Activated T-cell treated with anti-CD3 and anti-CD28 coated beads for 4 hours (primary cell): ENCODE results near the gene KBTBD4.
"Not testable (repeated sequence)": the region's sequence is repeated elsewhere in the genome, so short reads cannot be mapped to it uniquely, and the experiment has no call there.

Experiments used
- DNase-seq: peaks from one replicate; pipeline ENCODE4 v3.0.0-alpha.2; 2020

KBTBD4 gene

DNA sequence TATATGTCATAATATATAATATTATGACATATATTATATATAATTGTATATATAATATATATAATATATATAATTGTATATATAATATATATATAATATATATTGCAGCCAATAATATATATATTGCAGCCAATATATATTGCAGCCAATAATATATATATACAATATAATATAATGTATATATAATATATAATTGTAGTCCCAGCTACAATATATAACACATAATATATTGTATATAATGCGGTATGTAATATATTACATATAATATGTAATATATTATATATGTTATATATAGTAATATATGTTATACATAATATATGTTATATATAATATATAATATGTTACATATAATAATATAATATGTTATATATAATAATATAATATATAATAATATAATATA, 20.1 kb downstream of the KBTBD4 start:
- no peak for DNase-seq

- not testable (repeated sequence) for DNase-seq
Measured at GRCh38 chr11:47557004-47557403, 21.8 kb downstream of the KBTBD4 start.

DNA sequence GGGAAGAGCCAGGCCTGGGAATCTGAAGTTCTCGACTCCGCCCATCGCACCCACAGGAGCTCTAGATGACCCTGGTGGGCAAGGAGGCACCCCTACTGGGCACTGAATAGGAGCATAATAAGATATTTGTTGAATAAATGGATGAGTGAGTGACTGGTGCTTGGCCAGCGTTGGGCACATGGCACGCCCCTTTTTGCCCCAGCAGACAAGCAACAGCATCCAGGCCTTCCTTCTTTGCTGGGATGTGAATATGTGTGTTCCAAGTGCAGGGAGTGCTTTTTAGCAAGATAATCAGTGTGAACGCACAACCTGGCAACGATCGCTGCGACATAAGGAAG, 25.4 kb downstream of the KBTBD4 start:
- no peak for DNase-seq

DNA sequence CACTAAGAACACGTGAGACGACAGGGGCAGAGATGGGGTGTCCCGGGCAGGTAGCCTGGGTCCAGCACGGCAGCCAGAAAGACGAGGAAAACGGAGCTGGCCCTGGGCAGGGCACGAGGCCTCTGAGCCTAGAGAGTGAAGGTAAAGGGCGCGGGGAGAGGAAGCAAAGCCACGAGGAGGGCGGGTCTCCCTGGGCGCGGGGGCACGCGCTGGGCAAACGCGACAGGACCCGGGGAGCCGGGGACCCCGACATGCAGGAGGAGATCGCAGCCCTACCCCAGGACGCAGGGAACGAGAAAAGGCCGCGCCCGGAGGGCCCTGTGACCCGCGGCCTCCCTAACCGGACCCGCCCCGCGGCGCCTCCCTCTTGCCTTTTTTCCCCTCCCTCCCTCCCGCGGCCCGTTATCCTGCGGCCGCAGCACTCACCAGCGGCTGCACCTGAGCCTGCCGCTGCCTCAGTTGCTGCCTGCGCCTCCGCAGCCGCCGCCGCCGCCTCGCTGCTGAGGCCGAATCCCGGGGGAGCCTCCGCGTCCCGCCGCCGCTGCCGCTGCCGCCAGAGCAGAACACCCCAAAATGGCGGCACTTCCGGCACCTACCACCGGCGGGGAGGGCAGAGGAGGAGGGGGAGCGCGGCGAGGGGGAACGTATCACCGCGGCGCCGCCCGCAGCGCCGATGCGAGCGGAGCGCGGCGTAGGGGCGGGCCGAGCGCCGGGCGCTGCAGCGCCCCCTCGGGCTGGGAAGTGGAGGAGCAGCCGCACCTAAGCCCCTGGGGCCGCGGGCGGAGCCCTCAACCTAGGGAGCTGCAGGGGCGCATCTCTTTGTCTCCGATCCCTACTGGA, 26.0 kb downstream of the KBTBD4 start, which contains the start of gene CELF1:
Gene CELF1, minus strand, starts transcription at position 567 of the 840 bp plus-strand sequence. CDS start 53,609 bp downstream, outside the sequence.
- peak; percentile 87 for DNase-seq

DNA sequence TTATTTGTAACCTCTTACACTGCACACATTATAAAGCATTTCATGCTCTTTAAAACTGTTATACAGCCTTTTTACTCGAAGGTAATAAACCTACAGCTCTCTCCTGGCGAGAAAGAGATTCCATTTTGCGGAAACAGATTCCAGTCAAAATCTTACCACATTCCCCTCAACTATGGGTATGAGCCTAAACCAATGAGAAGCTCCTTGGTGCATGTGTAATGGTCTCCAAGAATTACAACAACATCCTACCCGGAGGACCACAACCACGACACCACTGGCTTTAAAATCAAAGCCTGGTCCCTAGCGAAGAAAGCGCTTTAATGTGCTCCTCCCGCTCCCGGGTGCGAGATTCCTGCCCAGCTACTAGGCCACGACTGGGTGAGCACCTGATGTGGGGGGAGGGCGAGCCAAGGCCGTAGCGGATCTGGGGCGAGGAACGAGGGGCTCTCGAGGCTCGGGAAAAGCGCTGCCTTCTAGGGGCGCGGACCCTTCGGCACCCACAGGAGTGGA, 26.7 kb downstream of the KBTBD4 start:
- DNase-seq, result no peak

GRCh38 chr11:47551086-47551485, 27.7 kb downstream of the KBTBD4 start:
- DNase-seq, result no peak

GRCh38 chr11:47550288-47551047, 28.3 kb downstream of the KBTBD4 start:
- DNase-seq, result no peak

GRCh38 chr11:47546274-47546673, 32.5 kb downstream of the KBTBD4 start:
- DNase-seq, result not testable (repeated sequence)

GRCh38 chr11:47545298-47545697, 33.5 kb downstream of the KBTBD4 start:
- DNase-seq, result no peak

GRCh38 chr11:47541070-47541469, 37.7 kb downstream of the KBTBD4 start:
- DNase-seq, result no peak

- DNase-seq, result no peak
Measured at GRCh38 chr11:47539681-47540039, 39.1 kb downstream of the KBTBD4 start.

DNA sequence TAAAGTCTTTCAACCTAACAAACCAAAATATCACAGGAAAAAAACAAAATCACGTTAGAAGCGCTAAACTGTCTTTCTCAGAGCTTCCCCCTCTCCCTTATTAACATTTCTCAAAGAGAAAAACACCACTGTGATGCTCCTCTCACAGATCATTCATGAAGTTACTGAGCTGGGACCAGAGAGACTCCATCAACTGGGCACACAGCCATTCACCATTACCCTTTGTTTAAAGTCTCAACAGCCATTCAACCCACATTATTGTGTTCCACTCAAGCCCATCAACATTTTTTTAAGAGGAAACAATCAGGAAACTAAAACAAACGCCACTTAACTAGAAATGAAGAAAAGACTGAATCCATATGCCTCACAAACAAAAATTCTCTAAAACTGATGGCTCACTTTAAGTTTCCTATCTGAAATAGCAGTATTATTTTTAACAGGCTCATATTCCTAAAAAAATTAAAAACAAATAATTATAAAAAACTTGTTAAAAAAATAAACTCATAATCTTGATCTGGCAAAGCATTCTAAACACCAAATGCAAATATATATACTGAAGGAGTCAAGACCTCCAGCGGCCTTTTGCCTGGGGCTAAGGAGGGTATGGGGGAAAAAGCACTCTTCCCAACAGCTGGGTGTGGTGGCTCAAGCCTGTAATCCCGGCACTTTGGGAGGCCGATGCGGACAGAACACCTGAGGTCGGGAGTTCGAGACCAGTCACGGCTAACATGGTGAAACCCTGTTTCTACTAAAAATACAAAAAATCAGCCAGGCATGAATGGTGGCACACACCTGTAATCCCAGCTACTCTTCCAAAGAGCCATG, 39.8 kb downstream of the KBTBD4 start:
- no peak for DNase-seq

GRCh38 chr11:47536915-47537314, 41.9 kb downstream of the KBTBD4 start:
- no peak for DNase-seq

- no peak for DNase-seq
Measured at GRCh38 chr11:47534704-47535251, 44.0 kb downstream of the KBTBD4 start.

DNA sequence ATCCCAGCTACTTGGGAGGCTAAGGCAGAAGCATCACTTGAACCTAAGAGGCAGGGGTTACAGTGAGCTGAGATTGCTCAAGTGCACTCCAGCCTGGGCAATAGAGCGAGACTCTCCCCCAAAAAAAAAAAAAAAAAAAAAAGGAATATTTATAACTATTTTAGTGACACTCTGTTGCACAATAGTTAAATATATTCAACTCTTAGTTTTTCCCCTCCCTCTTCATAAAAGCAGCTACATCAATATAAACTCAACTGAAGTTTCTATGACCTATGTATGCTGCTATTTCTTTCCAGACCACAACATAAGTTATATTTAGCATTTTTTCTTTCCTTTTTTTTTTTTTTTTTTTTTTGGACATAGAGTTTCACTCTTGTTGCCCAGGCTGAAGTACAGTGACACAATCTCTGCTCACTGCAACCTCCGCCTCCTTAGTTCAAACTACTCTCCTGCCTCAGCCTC, 45.0 kb downstream of the KBTBD4 start:
- DNase-seq, result no peak

DNA sequence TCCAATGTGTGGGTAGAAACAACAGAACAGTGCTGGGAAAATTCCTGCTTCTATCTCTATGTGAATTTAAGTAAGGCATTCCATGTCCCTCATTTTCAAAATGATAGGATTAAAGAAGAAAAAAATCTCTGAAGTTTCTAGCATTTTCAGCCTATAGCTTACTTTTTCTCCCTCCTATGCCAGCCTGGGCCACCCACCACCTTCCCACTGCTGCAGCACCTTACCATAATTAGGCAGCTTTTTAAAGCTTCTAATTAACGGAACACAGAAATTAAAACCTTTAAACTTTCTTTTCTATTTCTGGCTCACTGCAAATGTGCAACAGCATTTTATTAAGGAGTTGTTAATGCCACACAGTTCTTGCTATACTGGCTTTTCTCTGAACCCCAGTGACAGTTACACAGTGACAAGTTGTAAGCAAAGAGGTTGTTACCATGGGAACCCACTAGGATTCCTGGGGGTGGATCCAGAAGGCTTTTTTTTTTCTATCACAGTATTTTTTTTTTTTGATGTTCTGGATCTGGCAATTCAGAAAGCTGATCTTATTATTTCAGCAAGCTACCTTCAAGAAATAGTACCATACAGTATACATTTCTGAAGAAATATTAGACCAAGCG, 46.1 kb downstream of the KBTBD4 start:
- no peak for DNase-seq

- DNase-seq, result no peak
Measured at GRCh38 chr11:47531666-47532065, 47.1 kb downstream of the KBTBD4 start.

DNA sequence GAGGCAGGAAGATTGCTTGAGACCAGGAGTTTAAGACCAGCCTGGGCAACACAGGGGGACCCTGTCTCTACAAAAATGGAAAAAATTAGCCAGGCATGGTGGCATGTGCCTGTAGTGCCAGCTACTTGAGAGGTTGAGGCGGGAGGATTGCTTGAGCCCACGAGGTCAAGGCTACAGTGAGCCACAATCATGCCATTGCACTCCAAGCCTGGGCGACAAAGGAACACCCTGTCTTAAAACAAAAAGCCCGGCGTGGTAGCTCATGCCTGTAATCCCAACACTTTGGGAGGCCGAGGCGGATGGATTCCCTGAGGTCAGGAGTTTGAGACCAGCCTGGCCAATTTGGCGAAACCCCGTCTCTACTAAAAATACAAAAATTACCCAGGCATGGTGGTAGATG, 48.0 kb downstream of the KBTBD4 start:
- DNase-seq, result not testable (repeated sequence)

GRCh38 chr11:47529951-47530350, 48.8 kb downstream of the KBTBD4 start:
- no peak for DNase-seq

DNA sequence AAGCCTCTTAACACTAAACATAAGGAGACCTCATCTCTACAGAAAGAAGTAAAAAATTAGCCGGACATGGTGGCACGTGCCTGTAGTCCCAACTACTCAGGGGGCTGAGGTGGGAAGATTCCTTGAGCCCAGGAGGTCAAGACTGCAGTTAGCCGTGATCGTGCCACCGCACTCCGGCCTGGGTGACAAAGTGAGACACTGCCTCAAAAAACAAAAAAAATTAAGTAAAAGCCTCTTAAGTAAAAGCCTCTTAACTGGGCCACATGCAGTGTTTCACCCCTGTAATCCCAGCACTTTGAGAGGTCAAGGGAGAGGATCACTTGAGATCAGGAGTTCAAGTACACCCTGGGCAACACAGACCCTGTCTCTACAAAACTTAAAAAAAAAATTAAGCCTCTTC, 51.6 kb downstream of the KBTBD4 start:
- DNase-seq, result no peak

DNA sequence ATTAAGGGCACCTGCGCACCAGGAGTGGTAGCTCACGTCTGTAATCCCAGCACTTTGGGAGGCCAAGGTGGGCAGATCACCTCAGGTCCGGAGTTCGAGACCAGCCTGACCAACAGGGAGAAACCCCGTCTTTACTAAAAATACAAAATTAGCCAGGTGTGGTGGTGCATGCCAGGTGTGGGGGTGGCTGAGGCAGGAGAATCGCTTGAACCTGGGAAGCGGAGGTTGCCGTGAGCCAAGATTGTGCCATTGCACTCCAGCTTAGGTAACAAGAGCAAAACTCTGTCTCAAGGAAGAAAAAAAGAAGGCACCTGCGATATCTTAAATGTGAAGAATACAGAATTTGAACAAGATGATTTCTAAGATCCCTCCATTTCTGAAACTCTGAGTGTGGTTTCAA, 52.7 kb downstream of the KBTBD4 start:
- DNase-seq, result not testable (repeated sequence)

DNA sequence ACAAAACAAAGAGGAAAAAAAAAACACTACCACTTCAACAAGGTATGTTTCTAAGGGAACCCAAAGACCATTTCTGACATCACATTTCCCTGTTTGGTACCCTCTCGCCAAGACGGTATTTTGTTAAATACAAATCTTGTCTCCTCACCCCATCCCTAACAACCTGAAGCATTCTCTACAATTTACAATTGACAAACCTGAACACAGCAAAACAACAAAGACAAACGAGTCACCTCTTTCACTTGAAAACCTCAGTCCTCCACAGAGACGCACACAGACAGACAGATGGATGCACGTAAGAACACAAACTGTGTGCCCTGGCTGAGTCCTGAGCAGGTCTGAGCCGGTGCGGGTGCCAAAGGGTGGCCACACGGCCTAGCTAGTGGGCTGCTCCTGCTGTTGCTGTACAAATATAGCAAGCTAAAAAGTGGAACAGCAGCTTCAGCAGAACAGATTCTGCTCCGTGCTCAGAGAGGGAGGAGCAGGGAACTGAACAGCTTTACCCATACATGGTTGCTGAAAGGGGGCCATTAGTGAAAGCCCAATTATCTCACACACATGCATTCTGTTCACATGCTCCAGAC, 54.4 kb downstream of the KBTBD4 start:
- no peak for DNase-seq
